Nephron progenitor cell (in vitro differentiated cells): ENCODE measurements around the gene UNK.

Experiments used
- DNase-seq: peaks from one replicate; pipeline ENCODE4 v3.0.0; 2021
- H3K27ac Mint-ChIP-seq: 2 replicates; pipeline ENCODE4 v1.8.0; 2021; ENCODE audit warnings: mild to moderate bottlenecking, moderate library complexity, mixed read lengths
- H3K27me3 Mint-ChIP-seq: 2 replicates; pipeline ENCODE4 v1.8.0; 2021; ENCODE audit warnings: mild to moderate bottlenecking, low read depth, mixed read lengths; ENCODE audit not compliant: poor library complexity
- H3K36me3 Mint-ChIP-seq: 2 replicates; pipeline ENCODE4 v1.8.0; 2021; ENCODE audit warnings: low read depth, mixed read lengths
- H3K4me1 Mint-ChIP-seq: 2 replicates; pipeline ENCODE4 v1.8.0; 2021; ENCODE audit warnings: mixed read lengths
- H3K4me3 Mint-ChIP-seq: 2 replicates; pipeline ENCODE4 v1.8.0; 2021; ENCODE audit warnings: mild to moderate bottlenecking, moderate library complexity, mixed read lengths
- H3K9me3 Mint-ChIP-seq: 2 replicates; pipeline ENCODE4 v1.8.0; 2021; ENCODE audit warnings: mild to moderate bottlenecking, moderate library complexity, mixed read lengths
- CTCF ChIP-seq: fragments of 200-600 bp; sonication (generic); IDR thresholded peaks from 2 replicates; pipeline ENCODE4 v1.5.0; 2021; ENCODE audit warnings: antibody characterized with exemption

UNK gene

GRCh38 chr17:75839942-75840798, 55.6 kb downstream of the UNK start:
- no peak overlapping the region for H3K27ac Mint-ChIP-seq
- peaks cover 2% of the 10 kb centered on the region for H3K27me3 Mint-ChIP-seq
- no peak for DNase-seq
- H3K4me3 Mint-ChIP-seq, result no peak overlapping the region
- peaks cover 20% of the 10 kb centered on the region for H3K4me1 Mint-ChIP-seq
- no peaks in the 10 kb centered on the region for H3K9me3 Mint-ChIP-seq
- TF ChIP-seq CTCF, result no peak
- no peaks in the 10 kb centered on the region for H3K36me3 Mint-ChIP-seq

- Mint-ChIP-seq H3K27ac (no peak overlapping the region), H3K36me3 (no peaks in the 10 kb centered on the region), H3K4me1 (peaks cover 26% of the 10 kb centered on the region), H3K9me3 (no peaks in the 10 kb centered on the region), H3K4me3 (no peak overlapping the region), H3K27me3 (peaks cover 2% of the 10 kb centered on the region)
- no peak for DNase-seq
- no peak for TF ChIP-seq CTCF
Measured at GRCh38 chr17:75840799-75841164, 56.2 kb downstream of the UNK start.

GRCh38 chr17:75842411-75842810, 57.8 kb downstream of the UNK start:
- Mint-ChIP-seq H3K36me3 (peaks cover 4% of the 10 kb centered on the region), H3K27ac (no peak overlapping the region), H3K4me3 (no peak overlapping the region), H3K4me1 (peaks cover 35% of the 10 kb centered on the region), H3K9me3 (no peaks in the 10 kb centered on the region), H3K27me3 (peaks cover 2% of the 10 kb centered on the region)
- no peak for DNase-seq
- no peak for TF ChIP-seq CTCF

- no peak for TF ChIP-seq CTCF
- Mint-ChIP-seq H3K36me3 (peaks cover 5% of the 10 kb centered on the region), H3K4me1 (peaks cover 36% of the 10 kb centered on the region), H3K27ac (no peak overlapping the region), H3K27me3 (peaks cover 2% of the 10 kb centered on the region), H3K4me3 (no peak overlapping the region), H3K9me3 (no peaks in the 10 kb centered on the region)
- DNase-seq, result no peak
Measured at GRCh38 chr17:75842963-75843576, 58.5 kb downstream of the UNK start.

GRCh38 chr17:75843577-75844529, 59.2 kb downstream of the UNK start, which contains the start of gene UNC13D:
TSS of gene UNC13D (minus strand) at chr17:75844404. CDS start at chr17:75844337, 67 bp downstream.
- Mint-ChIP-seq H3K36me3 (peaks cover 12% of the 10 kb centered on the region), H3K27me3 (peaks cover 2% of the 10 kb centered on the region), H3K27ac (no peak within 1 kb of the TSS), H3K4me1 (peaks cover 40% of the 10 kb centered on the region), H3K4me3 (no peak within 1 kb of the TSS), H3K9me3 (no peaks in the 10 kb centered on the region)
- DNase-seq, result no peak
- TF ChIP-seq CTCF, result no peak
